GM12878 (cell line): Measurements from ENCODE around the gene PITPNC1.

Experiments used
- HCFC1 ChIP-seq: fragments of 150-350 bp; IDR thresholded peaks from 2 replicates; pipeline ENCODE4 v1.6.1; 2014; ENCODE audit warnings: low read length
- POLR2A ChIP-seq: IDR thresholded peaks from 2 replicates; pipeline ENCODE4 v1.6.1; 2011; ENCODE audit warnings: low read depth, mild to moderate bottlenecking, low read length
- POLR2AphosphoS5 ChIP-seq: IDR thresholded peaks from 2 replicates; pipeline ENCODE4 v1.6.1; 2011; ENCODE audit warnings: mild to moderate bottlenecking, low read length, inconsistent platforms
- PRDM15 ChIP-seq: fragments of 450-650 bp; formaldehyde crosslinking; IDR thresholded peaks from 2 replicates; pipeline ENCODE4 v1.4.0; 2020; ENCODE audit warnings: mild to moderate bottlenecking, moderate library complexity
- SMC3 ChIP-seq: IDR thresholded peaks from 2 replicates; pipeline ENCODE4 v1.6.1; 2011; ENCODE audit warnings: low read length, improper control_type of control experiment, borderline replicate concordance
- ZNF384 ChIP-seq: IDR thresholded peaks from 2 replicates; pipeline ENCODE4 v1.6.1; 2012; ENCODE audit warnings: low read depth, mild to moderate bottlenecking, low read length, improper control_type of control experiment, borderline replicate concordance

- no peak for TF ChIP-seq ZNF384
- TF ChIP-seq POLR2AphosphoS5, result no peak
- no peak for TF ChIP-seq POLR2A
- TF ChIP-seq HCFC1, result no peak
- no peak for TF ChIP-seq PRDM15 (CRISPR knock-in tag)
- no peak for TF ChIP-seq SMC3
These were observed 58.0 kb downstream of the PITPNC1 start for GRCh38 chr17:67435122-67435521.
